GM12891 (cell line): ENCODE measurements around the gene PDPK1.

Experiments
- PAX5 ChIP-seq: IDR thresholded peaks from 2 replicates; pipeline ENCODE4 v1.6.1; 2011; ENCODE audit warnings: low read length, moderate library complexity, mild to moderate bottlenecking; ENCODE audit not compliant: insufficient read depth, severe bottlenecking
- POLR2A ChIP-seq: IDR thresholded peaks from 2 replicates; pipeline ENCODE4 v1.6.1; 2011; ENCODE audit warnings: low read depth, low read length, control low read depth
- POLR2AphosphoS5 ChIP-seq: IDR thresholded peaks from 2 replicates; pipeline ENCODE4 v1.6.1; 2011; ENCODE audit warnings: low read depth, low read length, control low read depth
- POU2F2 ChIP-seq: IDR thresholded peaks from 2 replicates; pipeline ENCODE4 v1.6.1; 2011; ENCODE audit warnings: low read depth, mild to moderate bottlenecking, control low read depth, low read length, moderate library complexity
- SPI1 ChIP-seq: IDR thresholded peaks from 2 replicates; pipeline ENCODE4 v1.6.1; 2011; ENCODE audit warnings: low read depth, low read length, control low read depth
- TAF1 ChIP-seq: IDR thresholded peaks from 2 replicates; pipeline ENCODE4 v1.6.1; 2011; ENCODE audit warnings: low read depth, low read length, control low read depth

GRCh38 chr16:2499454-2499853 is 38.4 kb upstream of the PDPK1 start:
- no peak for TF ChIP-seq POLR2AphosphoS5
- TF ChIP-seq POLR2A = no peak
- TF ChIP-seq PAX5 = no peak
- no peak for TF ChIP-seq TAF1
- no peak for TF ChIP-seq POU2F2
- no peak for TF ChIP-seq SPI1
